ENCODE results near the gene FAM114A1.

GRCh38 chr4:38920677-38921076 lies 53.1 kb downstream of the FAM114A1 start:
- TF ChIP-seq CTCF (tag by site-specific recombination; IDR thresholded peaks at IDR 0.05): no peak
- TF ChIP-seq ZNF140 (tag by site-specific recombination; IDR thresholded peaks at IDR 0.05): no peak
- no peak for TF ChIP-seq ZBTB11 (tag by site-specific recombination; conservative IDR thresholded peaks at IDR 0.05; ENCODE audit: low read depth)
- no peak for TF ChIP-seq ZBTB26 (tag by site-specific recombination; optimal IDR thresholded peaks at IDR 0.05)
- no peak for TF ChIP-seq ZNF24 (tag by site-specific recombination; IDR thresholded peaks at IDR 0.05)
- TF ChIP-seq ZNF416 (tag by site-specific recombination; IDR thresholded peaks at IDR 0.05): no peak
- no peak for TF ChIP-seq PATZ1 (tag by site-specific recombination; IDR thresholded peaks at IDR 0.05)
- no peak for TF ChIP-seq TCF7L2 (IDR thresholded peaks at IDR 0.05; ENCODE audit: borderline replicate concordance, low read depth, low read length)
- TF ChIP-seq KLF16 (tag by site-specific recombination; IDR thresholded peaks at IDR 0.05): no peak
- no peak for TF ChIP-seq ZNF174 (tag by site-specific recombination; IDR thresholded peaks at IDR 0.05)
- no peak for TF ChIP-seq ZNF311 (tag by site-specific recombination; IDR thresholded peaks at IDR 0.05; ENCODE audit: borderline replicate concordance)

Measured in HEK293 (cell line).